Medulla oblongata (tissue), 1 donor: ENCODE results near the gene PDIA6.
"Not testable (repeated sequence)": the region's sequence is repeated elsewhere in the genome, so short reads cannot be mapped to it uniquely, and the experiment has no call there.

Source experiments
- DNase-seq: peaks from one replicate; pipeline ENCODE4 v3.0.0-alpha.2; 2015; ENCODE audit errors: extremely low spot score

Gene PDIA6

GRCh38 chr2:10832203-10832936 is 19.8 kb upstream of the PDIA6 start:
- DNase-seq: peak; percentile 82

- DNase-seq: no peak
Observed at GRCh38 chr2:10831400-10831985, 18.9 kb upstream of the PDIA6 start.

- DNase-seq: no peak
Observed at GRCh38 chr2:10830641-10831399, 18.2 kb upstream of the PDIA6 start.

GRCh38 chr2:10830203-10830602 is 17.6 kb upstream of the PDIA6 start:
- no peak for DNase-seq

GRCh38 chr2:10829299-10829698 is 16.7 kb upstream of the PDIA6 start:
- no peak for DNase-seq

- DNase-seq: no peak
Observed at GRCh38 chr2:10828346-10828745, 15.8 kb upstream of the PDIA6 start.

DNA sequence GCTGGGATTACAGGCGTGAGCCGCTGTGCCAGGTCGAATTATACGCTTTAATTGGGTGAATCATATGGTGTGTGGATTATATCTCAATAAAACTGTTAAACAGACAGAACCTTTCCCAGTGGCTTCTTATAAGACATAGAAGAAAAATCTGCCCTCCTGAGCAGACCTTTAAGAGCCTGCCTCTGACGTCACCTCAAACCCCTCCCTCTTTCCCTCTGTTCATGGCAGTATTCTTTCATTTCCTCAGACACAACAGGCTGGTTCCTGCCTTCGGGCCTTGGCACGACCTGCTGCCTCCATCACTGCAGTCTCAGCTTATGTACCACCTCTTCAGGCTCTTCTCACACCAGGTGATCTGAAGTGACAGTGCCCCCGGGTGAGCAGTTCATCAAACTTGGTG is 14.0 kb upstream of the PDIA6 start:
- DNase-seq: no peak

- DNase-seq: no peak
Observed at GRCh38 chr2:10826026-10826425, 13.4 kb upstream of the PDIA6 start.

- DNase-seq: no peak
Observed at GRCh38 chr2:10824191-10824590, 11.6 kb upstream of the PDIA6 start.

- DNase-seq: peak; percentile 44
Observed at GRCh38 chr2:10820978-10821695, 8.6 kb upstream of the PDIA6 start.

DNA sequence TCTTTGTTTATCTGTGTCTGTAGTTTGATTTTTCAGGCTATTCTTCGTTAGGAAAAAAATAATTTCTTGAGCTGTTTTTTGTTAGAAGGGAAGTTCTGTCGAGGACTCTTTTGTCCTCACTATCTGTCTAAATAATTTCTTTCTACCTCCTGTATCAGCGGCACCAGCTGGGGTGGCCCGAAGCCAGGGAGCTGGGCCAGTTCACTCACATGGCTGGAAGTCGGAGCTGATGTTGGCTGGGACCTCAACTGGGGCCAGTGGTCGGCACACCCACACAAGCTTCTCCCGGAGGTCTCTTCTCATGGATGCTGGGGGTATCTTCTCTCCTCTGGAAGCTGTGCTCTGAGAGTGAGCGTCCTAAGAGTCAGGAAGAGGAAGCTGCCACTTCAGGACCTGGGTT is 8.0 kb upstream of the PDIA6 start:
- no peak for DNase-seq

GRCh38 chr2:10819714-10820314 is 7.2 kb upstream of the PDIA6 start:
- no peak for DNase-seq

- no peak for DNase-seq
Observed at GRCh38 chr2:10818984-10819383, 6.4 kb upstream of the PDIA6 start.

DNA sequence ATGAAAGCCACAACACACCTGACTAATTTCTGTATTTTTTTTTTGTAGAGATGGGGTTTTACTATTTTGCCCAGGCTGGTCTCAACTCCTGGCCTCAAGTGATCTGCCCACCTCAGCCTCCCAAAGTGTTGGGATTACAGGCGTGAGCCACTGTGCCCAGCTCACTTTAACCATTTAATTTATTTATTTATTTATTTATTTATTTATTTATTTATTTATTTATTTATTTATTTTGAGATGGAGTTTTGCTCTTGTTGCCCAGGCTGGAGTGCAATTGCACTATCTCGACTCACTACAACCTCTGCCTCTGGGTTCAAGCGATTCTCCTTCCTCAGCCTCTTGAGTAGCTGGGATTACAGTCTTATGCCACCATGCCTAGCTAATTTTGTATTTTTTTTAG is 5.7 kb upstream of the PDIA6 start:
- not testable (repeated sequence) for DNase-seq

DNA sequence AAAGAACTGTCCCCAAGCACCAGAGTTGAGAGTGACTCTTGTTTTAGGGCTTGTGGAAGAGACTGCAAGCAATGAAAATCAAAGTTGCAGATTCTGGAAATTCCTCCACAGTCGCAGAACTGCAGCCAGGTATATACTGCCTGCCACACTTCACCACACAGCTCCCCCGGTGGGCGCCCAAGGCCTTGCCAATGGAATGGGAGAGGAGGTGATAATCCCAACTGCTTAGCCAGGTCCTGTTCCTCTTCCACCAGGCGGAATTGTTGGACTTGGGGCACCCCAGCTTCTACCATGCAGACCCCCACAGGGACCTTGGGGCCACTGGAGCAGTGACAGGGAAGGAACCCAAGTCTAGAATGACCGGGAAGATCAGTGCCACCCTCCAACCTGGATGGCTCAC is 4.8 kb upstream of the PDIA6 start:
- no peak for DNase-seq

DNA sequence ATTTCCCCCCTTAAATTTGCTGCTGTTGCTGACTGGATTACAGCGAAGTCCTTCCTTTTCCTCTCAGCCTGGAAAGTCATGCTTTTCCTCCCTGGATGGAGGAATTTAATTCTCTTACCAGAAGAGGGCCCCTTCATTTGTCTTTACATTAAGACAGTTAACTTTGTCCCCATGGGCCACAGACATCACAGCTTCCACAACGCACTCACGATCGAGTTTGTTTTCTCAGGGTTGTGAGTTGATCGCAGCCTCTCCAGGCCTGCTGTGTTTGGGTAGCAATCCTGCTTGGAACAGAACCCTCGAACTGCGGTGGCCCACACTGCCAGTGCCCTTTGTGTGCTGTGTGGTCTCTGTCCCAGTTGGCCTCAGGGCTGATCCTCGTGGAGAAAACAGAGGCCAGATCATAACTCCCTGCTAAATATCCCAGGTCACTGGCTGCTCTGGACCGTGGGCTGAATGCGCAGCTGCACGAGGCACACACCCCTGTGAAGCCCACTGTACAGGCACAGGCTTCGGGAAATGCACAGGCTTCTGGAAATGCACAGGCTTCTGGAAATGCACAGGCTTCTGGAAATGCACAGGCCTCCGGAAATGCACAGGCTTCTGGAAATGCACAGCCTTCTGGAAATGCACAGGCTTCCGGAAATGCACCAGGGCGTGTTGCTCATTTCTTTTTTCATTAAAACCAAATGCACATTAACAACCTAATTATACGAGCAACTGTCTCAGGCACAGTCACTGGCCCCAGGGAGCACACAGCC is 2.2 kb upstream of the PDIA6 start:
- DNase-seq: no peak

DNA sequence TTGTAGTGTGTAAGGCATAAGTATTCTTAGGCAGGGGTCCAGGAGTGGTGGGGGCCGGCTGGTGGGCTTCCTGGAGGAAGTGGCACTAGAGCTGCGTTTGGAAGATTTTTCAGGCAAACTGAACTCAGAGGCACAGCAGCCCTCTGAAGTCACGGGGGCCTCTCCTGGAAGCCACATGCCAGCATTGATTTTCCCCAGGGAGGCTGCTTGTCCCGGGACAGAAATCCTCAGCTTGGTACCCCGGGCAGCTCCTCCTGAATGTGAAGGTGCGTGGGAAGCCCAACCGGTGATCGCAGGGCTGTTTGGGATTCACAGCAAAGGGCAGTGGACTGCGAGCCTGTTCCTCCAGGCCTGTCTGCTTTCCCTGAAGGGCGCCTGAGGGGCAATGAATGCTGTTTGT is 1.6 kb upstream of the PDIA6 start:
- DNase-seq: no peak

DNA sequence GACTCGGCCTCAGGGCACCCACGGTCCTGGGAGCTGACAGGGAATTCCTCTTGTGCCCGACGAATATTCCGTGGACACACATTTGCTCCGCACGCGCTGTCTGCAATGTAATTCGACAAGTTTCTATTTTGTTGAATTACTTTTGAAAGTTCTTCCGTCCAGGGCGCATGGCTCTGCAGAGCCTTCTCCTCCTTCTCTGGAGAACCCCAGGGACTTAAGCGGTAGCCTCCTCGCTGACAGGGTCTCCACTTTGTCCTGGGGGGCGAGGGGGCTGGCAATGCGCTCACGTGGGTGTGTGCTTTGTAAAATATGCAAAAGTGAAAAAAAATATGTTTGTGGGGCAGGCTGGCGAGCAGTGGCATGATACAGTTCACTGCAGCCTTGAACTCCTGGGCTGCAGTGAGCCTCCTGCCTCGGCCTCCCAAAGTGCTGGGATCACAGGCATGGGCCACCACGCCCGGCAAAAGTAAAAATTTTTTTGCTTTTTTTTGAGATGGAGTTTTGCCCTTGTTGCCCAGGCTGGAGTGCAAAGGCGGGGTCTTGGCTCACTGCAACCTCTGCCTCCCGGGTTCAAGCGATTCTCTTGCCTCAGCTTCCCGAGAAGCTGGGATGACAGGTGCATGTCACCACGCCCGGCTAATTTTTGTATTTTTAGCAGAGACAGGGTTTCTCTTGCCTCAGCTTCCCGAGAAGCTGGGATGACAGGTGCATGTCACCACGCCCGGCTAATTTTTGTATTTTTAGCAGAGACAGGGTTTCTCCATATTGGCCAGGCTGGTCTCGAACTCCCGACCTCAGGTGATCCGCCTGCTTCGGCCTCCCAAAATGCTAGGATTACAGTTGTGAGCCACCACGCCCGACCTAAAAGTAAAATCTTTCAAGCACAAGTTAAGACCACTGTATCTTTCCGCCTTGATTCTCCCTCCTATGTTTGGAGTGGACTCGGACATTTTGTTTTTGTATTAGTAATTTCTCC is 866 bp upstream of the PDIA6 start:
- not testable (repeated sequence) for DNase-seq

GRCh38 chr2:10811517-10811916 is 1.1 kb downstream of the PDIA6 start:
- no peak for DNase-seq
